ENCODE measurements around the gene ROBO1. TPM values are rescaled to one million over a fixed set of nuclear protein-coding genes. Genes with fewer than 3 reads are reported as not detected.

Gene ROBO1
- total RNA-seq, 2 experiments from 2014 or later: 8.6 to 9.0 TPM

GRCh38 chr3:79154865-79155264 lies 612.9 kb downstream of the ROBO1 start:
- H3K9me3 Mint-ChIP-seq: peaks cover 1% of the 10 kb centered on the region
- TF ChIP-seq CTCF (IDR thresholded peaks at IDR 0.05): no peak
- DNase-seq (no peak), ATAC-seq (no peak)
- POLR2A ChIA-PET: no interaction called here
- H3K4me3 Mint-ChIP-seq: no peak overlapping the region
- no peaks in the 10 kb centered on the region for H3K4me1 Mint-ChIP-seq (ENCODE audit: low read depth)
- CTCF ChIA-PET: interaction anchor here (0.7 kb wide), 1 partner anchor 34 kb away, joined by 3 read pairs; no protein-coding TSS in a partner anchor
- intact Hi-C loops (cut with micrococcal nuclease): no loop called here
- no peaks in the 10 kb centered on the region for H3K36me3 Mint-ChIP-seq (ENCODE audit: low read depth)
- H3K27me3 Mint-ChIP-seq: no peaks in the 10 kb centered on the region
- H3K27ac Mint-ChIP-seq: no peak overlapping the region

- ATAC-seq (no peak), DNase-seq (no peak)
- Mint-ChIP-seq H3K4me3 (no peak overlapping the region), H3K27me3 (no peaks in the 10 kb centered on the region), H3K4me1 (ENCODE audit: low read depth) (no peaks in the 10 kb centered on the region), H3K36me3 (ENCODE audit: low read depth) (no peaks in the 10 kb centered on the region), H3K27ac (no peak overlapping the region), H3K9me3 (peaks cover 2% of the 10 kb centered on the region)
- ChIA-PET CTCF (no interaction called here), POLR2A (no interaction called here)
- intact Hi-C loops (cut with micrococcal nuclease): no loop called here
- no peak for TF ChIP-seq CTCF (IDR thresholded peaks at IDR 0.05)
Observed at GRCh38 chr3:79148786-79149185, 619.0 kb downstream of the ROBO1 start.

GRCh38 chr3:79146024-79146423 lies 621.8 kb downstream of the ROBO1 start:
- DNase-seq (no peak), ATAC-seq (no peak)
- Mint-ChIP-seq H3K9me3 (peaks cover 2% of the 10 kb centered on the region), H3K27me3 (no peaks in the 10 kb centered on the region), H3K27ac (no peak overlapping the region), H3K4me3 (no peak overlapping the region), H3K4me1 (ENCODE audit: low read depth) (no peaks in the 10 kb centered on the region), H3K36me3 (ENCODE audit: low read depth) (no peaks in the 10 kb centered on the region)
- intact Hi-C loops (cut with micrococcal nuclease): no loop called here
- POLR2A ChIA-PET: no interaction called here
- TF ChIP-seq CTCF (IDR thresholded peaks at IDR 0.05): no peak
- CTCF ChIA-PET: no interaction called here

GRCh38 chr3:79140708-79141107 lies 627.1 kb downstream of the ROBO1 start:
- H3K4me3 Mint-ChIP-seq: no peak overlapping the region
- H3K9me3 Mint-ChIP-seq: no peaks in the 10 kb centered on the region
- no peak overlapping the region for H3K27ac Mint-ChIP-seq
- no peaks in the 10 kb centered on the region for H3K27me3 Mint-ChIP-seq
- H3K36me3 Mint-ChIP-seq (ENCODE audit: low read depth): no peaks in the 10 kb centered on the region
- ATAC-seq: no peak
- DNase-seq: no peak
- intact Hi-C loops (cut with micrococcal nuclease): no loop called here
- no peak for TF ChIP-seq CTCF (IDR thresholded peaks at IDR 0.05)
- POLR2A ChIA-PET: no interaction called here
- no peaks in the 10 kb centered on the region for H3K4me1 Mint-ChIP-seq (ENCODE audit: low read depth)
- CTCF ChIA-PET: no interaction called here

- intact Hi-C loops (cut with micrococcal nuclease): no loop called here
- Mint-ChIP-seq H3K36me3 (ENCODE audit: low read depth) (no peaks in the 10 kb centered on the region), H3K9me3 (no peaks in the 10 kb centered on the region), H3K4me3 (no peak overlapping the region), H3K4me1 (ENCODE audit: low read depth) (no peaks in the 10 kb centered on the region), H3K27me3 (no peaks in the 10 kb centered on the region), H3K27ac (no peak overlapping the region)
- DNase-seq: no peak
- POLR2A ChIA-PET: no interaction called here
- ATAC-seq: no peak
- no peak for TF ChIP-seq CTCF (IDR thresholded peaks at IDR 0.05)
- CTCF ChIA-PET: no interaction called here
Observed at GRCh38 chr3:79139395-79140068, 628.3 kb downstream of the ROBO1 start.

All from activated CD8-positive, alpha-beta T cell treated with anti-CD3 and anti-CD28 coated beads for 36 hours (primary cell).